22Rv1 (cell line): Measurements from ENCODE around the gene PITPNB.

Experiments
- H3K27ac ChIP-seq: fragments of 450-650 bp; 2 replicates; pipeline ENCODE4 v1.5.1; 2017
- CTCF ChIP-seq: fragments of 450-650 bp; IDR thresholded peaks from 2 replicates; pipeline ENCODE4 v1.5.1; 2017; ENCODE audit warnings: mild to moderate bottlenecking
- ZFX ChIP-seq: fragments of 450-650 bp; IDR thresholded peaks from 2 replicates; pipeline ENCODE4 v1.6.1; 2017; ENCODE audit warnings: antibody characterized with exemption, borderline replicate concordance

The PITPNB gene

GRCh38 chr22:27867085-27867952 is 51.7 kb downstream of the PITPNB start:
- TF ChIP-seq ZFX = no peak
- no peak for TF ChIP-seq CTCF
- H3K27ac ChIP-seq = no peak overlapping the region

GRCh38 chr22:27866135-27867084 is 52.6 kb downstream of the PITPNB start:
- no peak overlapping the region for H3K27ac ChIP-seq
- no peak for TF ChIP-seq CTCF
- no peak for TF ChIP-seq ZFX

- TF ChIP-seq CTCF = no peak
- TF ChIP-seq ZFX = no peak
- H3K27ac ChIP-seq = no peak overlapping the region
These were observed 53.6 kb downstream of the PITPNB start for GRCh38 chr22:27865496-27865895.

- no peak overlapping the region for H3K27ac ChIP-seq
- TF ChIP-seq CTCF (no peak), ZFX (no peak)
These were observed 55.5 kb downstream of the PITPNB start for GRCh38 chr22:27863556-27863955.

- TF ChIP-seq CTCF = no peak
- no peak overlapping the region for H3K27ac ChIP-seq
These were observed 56.1 kb downstream of the PITPNB start for GRCh38 chr22:27863001-27863400.

- TF ChIP-seq CTCF = no peak
- no peak for TF ChIP-seq ZFX
- peak overlapping the region; percentile 23 for H3K27ac ChIP-seq
These were observed 59.7 kb downstream of the PITPNB start for GRCh38 chr22:27859336-27859735.

- TF ChIP-seq CTCF = no peak
- peak overlapping the region; percentile 23 for H3K27ac ChIP-seq
These were observed 60.4 kb downstream of the PITPNB start for GRCh38 chr22:27858626-27859025.
